Activated naive CD8-positive, alpha-beta T cell treated with anti-CD3 and anti-CD28 coated beads, Interleukin-2, amount 50 U/mL, for 16 hours (primary cell): ENCODE measurements around the gene ENDOV.

ENCODE experiments used
- DNase-seq: peaks from one replicate; pipeline ENCODE4 v3.0.0-alpha.2; 2020; ENCODE audit warnings: low read depth, low spot score

The ENDOV gene

DNA sequence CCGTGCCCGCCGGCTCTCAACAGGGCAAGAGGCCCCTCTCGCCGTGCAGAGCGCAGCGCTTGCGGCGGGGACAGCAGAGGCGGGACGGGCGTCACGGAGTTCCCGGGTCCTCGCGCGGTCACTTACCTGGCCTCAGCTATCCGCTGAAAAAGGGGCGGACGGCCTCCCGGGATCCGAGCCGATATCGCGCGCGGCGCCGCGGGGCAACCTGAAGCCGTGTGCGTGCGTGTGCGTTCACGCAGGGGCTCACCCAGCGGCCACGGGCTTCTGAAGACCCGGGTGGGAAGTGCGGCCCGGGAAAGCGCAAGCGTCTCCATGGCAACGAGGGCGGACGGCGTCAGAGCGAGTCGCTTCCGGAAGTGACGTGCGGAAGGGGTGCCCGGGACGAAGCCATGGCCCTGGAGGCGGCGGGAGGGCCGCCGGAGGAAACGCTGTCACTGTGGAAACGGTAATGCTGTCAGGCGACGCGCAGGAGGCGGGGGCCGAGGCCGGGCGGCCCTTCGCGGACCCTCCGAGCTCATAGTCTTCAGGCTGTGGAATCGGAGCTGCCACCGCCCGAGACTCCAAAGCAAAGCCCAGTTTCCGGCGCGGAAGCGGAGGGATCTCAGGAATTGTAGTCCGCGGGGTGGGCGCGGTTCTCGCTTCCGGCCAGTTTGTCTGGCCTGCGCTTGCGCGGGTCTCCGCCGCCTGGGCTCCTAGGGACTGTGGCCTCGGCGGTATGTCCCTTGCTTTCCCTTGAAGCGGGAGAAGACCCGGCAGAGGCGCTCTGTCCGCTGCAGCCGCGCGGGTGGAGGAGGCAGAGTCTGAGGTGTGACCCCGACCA lies at the start of gene ENDOV:
Gene ENDOV, plus strand, starts transcription at position 365 of the 823 bp plus-strand sequence. Its CDS starts 28 bp downstream, at position 393.
- DNase-seq = peak; percentile 86

- DNase-seq = no peak
Measured at GRCh38 chr17:80365983-80366382, 49.0 kb upstream of the ENDOV start.

DNA sequence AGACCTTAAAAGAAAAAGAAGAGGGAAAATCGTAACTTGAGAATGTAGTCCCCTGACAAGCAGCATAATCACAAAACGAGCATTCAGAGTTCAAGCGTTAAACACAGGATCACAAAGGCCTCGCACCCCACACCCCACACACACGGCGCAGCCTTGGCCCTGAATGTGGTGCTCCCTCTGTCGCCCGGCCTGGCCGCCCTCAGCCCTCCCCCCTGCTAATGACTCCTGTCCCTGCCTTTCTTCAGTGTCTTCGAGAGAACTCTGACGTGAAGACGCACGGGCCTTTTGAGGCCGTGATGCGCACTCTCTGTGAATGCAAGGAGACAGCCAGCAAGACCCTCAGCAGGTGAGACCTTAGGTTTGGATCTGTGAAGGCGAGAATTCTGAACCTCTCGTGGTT lies 47.5 kb upstream of the ENDOV start:
- DNase-seq = no peak

DNA sequence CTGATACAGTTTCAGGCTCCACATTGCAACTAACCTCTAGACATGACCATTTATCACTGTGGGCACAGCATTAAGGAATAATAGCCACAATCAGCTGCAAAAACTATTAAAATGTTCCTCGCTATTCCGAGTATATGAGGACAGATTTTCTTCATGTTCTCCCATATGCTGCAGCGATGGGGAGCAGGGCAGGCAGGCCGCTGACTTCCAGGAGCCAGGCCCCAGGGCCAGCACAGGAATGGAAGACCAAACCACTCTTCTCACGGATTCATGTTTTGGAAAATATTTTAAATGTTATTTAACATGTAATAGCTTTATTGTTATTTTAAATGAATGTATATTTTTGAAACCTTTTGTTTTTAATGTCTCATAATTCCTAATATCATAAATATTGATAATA lies 43.8 kb upstream of the ENDOV start:
- DNase-seq = no peak

DNA sequence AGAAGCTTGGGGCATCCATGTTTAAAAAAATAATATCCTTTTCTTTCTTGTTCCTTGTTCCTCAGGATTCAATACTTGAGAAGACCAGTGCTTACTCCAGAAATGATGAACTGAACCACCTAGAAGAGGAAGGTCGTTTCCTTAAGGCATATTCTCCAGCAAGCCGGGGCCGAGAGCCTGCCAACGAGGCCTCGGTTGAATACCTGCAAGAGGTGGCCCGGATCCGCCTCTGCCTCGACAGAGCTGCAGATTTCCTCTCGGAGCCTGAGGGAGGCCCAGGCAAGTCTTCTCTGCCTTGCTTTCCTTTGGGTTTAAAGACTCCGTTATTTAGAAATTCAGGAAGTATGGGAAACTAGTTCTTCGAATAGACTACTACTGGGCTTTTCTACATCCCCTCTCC lies 42.5 kb upstream of the ENDOV start:
- no peak for DNase-seq

DNA sequence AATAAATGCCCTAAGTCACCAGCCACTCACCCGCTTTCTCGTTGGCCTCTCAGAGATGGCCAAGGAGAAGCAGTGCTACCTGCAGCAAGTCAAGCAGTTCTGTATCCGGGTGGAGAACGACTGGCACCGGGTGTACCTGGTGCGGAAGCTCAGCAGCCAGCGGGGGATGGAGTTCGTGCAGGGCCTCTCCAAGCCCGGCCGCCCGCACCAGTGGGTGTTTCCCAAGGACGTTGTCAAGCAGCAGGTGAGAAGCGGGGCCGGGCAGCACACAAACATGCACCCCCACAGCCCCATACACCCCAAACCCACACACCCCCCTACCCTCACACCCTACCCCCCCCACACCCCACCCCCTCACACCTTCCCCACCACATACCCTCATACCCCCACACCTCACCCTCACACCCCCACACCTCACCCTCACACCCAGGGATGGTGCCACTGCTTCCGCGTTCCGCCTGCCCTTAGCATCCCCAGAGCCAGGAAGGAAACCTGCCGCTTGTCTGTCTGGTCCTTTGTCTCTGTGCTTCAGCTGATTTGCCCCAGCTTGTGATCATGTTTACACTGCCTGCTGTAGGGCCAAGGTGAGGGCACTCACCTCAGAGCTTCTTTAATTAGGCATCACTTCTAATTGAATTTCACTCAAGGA lies 41.9 kb upstream of the ENDOV start:
- DNase-seq = no peak

GRCh38 chr17:80374039-80374731 lies 40.8 kb upstream of the ENDOV start:
- DNase-seq = no peak

GRCh38 chr17:80374732-80375585 lies 40.0 kb upstream of the ENDOV start:
- DNase-seq = no peak

DNA sequence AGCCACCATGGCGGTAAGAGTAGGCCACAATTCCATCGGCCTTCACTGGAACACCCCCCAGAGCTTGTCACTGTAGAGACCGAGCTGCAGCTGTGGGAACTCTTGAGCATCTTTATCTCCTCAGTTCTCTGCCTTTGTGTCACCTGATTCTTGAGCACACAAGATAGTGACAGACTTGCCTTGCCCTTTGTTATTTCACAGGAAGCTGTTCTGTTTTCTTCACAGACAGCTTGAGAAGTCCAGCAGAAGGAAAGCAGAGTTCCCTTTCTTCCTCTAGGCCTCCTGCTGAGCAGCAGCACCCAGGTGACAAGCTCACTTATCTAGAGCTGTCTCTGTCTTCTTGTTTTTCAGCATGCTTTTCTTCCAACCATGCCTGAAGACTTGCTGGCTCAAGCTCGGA lies 38.4 kb upstream of the ENDOV start:
- no peak for DNase-seq

GRCh38 chr17:80377798-80378197 lies 37.2 kb upstream of the ENDOV start:
- no peak for DNase-seq

DNA sequence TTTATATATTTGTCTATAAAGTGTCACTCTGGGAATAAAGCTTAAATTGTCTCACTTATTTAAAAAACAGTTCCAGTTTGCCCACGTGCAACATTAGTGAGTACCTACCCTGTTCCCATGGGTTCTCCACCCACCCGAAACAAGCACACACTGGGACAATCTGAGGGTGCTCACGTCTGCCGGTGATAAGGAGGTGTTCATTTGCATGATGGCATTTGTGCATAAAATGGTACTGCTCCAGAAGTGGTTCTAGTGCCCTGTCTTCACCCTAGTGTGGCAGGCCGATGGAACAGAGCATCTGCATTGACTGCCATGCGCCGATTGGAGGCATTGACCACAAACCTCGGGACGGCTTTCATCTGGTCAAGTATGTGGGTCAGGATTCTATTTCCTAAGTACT lies 35.6 kb upstream of the ENDOV start:
- DNase-seq = no peak

- no peak for DNase-seq
Measured at GRCh38 chr17:80380068-80380467, 34.9 kb upstream of the ENDOV start.

GRCh38 chr17:80380555-80381002 lies 34.4 kb upstream of the ENDOV start:
- no peak for DNase-seq

GRCh38 chr17:80381416-80381923 lies 33.5 kb upstream of the ENDOV start:
- no peak for DNase-seq

- no peak for DNase-seq
Measured at GRCh38 chr17:80382446-80382845, 32.5 kb upstream of the ENDOV start.

- no peak for DNase-seq
Measured at GRCh38 chr17:80382956-80383355, 32.0 kb upstream of the ENDOV start.

DNA sequence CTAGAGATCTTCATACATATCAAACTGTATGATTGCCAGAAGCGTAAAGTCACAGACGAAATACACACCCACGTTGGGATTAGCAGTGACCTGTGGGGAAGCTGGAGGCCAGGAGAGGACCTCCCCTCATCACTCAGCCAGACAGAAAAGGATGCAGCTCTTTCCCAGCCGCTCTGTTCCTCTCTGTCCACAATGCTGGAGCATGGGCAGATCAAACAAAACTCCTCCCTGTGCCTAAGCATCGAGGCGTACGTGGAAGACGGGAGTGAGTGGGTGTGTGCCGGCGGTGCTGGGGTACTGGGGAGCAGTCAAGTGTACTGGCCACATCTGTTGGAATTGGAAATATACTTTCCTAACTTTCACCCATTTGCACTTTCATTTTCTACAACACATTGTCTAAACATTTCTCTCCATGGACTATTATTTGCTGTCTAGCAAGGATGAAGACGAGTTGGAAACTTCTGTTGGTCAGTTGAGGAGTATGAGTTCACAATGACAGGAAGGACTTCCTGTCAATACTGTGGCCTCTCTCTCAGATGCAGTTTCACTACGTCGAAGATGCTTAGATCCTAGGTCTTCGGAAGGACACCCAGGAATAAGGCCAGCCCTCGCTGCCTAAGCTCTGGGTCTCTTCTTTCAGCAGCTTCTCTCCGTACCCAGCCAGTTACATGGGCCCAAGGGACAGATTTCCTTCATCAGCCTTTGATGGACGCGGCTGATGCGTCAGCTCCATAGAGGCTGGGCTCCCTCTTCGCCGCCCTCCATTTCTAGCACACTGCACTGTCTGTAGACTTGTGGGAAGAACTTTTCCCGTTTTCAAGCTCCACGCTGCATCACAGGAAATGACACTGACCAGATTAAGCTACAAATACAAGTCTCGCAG lies 30.6 kb upstream of the ENDOV start:
- no peak for DNase-seq

GRCh38 chr17:80385046-80385445 lies 29.9 kb upstream of the ENDOV start:
- no peak for DNase-seq

DNA sequence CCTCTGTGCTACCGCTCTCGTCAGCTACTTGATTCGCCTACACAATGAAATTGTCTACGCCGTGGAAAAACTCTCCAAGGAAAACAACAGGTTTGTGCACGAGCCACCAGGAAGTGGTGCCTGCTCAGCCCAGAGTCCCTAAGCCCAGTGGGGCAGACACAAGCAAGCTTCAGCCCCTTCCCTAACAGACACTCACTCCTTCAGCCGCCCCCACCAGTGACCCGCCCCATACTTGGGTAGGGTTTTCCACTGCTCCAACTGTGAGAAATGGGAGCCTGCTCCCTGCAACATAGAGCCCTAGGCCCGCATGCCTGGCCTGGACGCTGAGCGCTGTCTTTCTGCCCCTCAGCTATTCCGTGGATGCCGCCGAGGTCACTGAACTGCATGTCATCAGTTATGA lies 28.6 kb upstream of the ENDOV start:
- no peak for DNase-seq

DNA sequence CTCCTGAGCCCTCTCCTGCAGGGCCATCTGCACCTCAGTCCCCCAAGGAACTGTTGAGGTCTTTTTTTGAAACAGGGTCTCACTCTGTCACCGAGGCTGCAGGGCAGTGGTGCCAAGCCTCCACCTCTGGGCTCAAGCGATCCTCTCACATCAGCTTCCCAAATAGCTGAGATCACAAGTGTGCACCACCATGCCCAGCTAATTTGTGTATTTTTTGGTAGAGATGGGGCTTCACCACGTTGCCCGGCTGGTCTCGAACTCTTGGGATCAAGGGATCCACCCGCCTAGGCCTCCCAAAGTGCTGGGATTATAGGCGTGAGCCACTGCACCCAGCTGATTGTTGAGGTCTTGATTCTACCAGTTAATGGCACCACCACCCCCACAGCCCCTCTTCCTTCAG lies 27.9 kb upstream of the ENDOV start:
- no peak for DNase-seq
